Activated CD8-positive, alpha-beta memory T cell treated with anti-CD3 and anti-CD28 coated beads, Interleukin-2, amount 50 U/mL, for 1 hour (primary cell): ENCODE data around the gene ENDOV.

Source experiments
- DNase-seq: peaks from one replicate; pipeline ENCODE4 v3.0.0-alpha.2; 2020; ENCODE audit errors: extremely low read depth

ENDOV gene

DNA sequence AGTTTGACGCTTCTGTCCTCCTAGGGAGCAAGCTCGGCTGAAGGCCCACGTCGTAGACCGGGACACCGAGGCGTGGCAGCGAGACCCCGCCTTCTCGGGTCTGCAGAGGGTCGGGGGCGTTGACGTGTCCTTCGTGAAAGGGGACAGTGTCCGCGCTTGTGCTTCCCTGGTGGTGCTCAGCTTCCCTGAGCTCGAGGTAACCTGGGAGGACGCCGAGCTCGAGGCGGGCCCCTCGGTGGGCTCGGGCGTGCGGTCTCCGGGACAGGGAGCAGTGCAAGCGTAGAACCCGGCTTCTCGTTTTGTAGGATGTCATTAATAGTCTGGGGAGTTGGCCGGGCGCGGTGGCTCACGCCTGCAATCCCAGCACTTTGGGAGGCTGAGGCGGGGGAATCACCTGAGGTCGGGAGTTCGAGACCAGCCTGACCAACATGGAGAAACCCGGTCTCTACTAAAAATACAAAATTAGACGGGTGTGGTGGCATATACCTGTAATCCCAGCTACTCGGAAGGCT lies 715 bp downstream of the ENDOV start:
- no peak for DNase-seq

DNA sequence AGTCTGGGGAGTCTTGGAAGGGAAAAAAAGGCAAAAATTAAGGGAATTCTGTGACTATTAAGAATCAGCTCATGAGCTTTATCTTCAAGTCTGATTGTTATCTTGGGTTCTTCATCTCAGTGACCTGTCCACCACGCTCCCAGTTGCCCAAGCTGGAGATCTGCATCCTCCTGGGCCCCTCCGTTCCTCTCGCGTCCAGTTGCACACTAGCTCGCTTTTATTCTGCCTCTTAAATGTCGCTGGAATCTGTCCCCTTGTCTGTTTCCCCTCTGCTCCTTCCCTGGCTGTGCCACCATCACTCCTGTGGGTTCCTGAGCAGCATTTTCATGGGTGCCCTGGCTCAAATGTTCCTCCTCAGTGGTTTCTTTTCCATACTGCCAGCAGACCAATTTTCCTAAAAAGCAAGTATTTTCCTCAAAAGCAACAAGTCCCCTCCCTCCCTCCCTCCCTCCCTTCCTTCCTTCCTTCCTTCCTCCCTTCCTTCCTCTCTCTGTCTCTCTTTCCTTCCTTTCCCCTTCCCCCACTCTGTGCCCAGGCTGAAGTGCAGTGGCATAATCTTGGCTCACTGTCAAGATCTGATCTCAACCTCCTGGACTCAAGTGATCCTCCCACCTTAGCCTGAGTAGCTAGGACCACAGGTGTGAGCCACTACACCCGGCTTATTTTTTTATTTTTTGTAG lies 1.4 kb downstream of the ENDOV start:
- DNase-seq, result no peak

DNA sequence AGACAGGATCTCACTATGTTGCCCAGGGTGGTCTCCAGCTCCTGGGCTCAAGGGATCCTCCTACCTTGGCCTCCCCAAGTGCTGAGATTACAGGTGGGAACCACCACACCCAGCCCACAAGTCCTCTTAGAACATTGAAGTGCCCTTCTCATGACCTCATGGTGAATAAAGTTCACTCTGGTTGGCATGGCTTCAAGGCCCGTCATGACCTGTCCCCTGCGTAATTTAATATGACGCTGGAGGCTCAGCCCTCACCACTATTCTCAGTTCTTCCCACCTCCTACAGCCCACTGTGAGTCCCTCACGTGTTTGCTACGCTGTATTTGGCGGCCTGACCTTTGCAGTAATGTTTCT lies 1.9 kb downstream of the ENDOV start:
- DNase-seq, result no peak

DNA sequence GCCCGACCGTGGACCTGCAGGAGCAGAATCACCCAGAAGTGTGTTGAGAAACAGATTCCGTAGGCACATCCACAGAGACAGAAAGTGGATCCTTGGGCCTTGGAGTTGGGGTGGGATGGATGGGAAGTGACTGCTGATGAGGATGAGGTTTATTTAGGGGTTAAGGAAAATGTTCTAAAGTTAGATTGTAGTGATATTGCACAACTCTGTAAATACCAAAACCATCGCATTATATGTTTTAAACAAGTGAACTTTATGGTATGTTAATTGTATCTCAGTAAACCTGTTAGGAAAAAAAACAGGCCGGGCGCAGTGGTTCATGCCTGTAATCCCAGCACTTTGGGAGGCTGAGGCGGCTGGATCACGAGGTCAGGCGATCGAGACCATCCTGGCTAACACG lies 3.6 kb downstream of the ENDOV start:
- DNase-seq, result no peak

DNA sequence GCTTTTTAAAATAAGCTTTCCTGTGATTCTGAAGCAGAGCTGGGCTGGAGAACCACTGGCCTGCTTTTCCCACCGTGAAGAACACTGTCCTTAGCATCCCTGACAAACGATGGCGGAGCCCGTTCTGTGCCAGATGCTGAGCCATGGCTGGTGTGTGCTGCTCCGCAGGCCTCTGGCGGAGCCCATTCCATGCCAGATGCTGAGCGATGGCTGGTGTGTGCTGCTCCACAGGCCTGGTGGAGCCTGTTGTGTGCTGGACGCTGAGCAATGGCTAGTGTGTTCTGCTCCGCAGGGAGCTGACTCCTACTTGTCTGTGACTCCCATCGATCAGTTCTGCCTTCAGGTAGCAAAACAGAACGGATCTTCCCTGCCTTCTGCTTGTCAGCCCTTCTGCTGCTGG lies 4.3 kb downstream of the ENDOV start:
- no peak for DNase-seq

DNA sequence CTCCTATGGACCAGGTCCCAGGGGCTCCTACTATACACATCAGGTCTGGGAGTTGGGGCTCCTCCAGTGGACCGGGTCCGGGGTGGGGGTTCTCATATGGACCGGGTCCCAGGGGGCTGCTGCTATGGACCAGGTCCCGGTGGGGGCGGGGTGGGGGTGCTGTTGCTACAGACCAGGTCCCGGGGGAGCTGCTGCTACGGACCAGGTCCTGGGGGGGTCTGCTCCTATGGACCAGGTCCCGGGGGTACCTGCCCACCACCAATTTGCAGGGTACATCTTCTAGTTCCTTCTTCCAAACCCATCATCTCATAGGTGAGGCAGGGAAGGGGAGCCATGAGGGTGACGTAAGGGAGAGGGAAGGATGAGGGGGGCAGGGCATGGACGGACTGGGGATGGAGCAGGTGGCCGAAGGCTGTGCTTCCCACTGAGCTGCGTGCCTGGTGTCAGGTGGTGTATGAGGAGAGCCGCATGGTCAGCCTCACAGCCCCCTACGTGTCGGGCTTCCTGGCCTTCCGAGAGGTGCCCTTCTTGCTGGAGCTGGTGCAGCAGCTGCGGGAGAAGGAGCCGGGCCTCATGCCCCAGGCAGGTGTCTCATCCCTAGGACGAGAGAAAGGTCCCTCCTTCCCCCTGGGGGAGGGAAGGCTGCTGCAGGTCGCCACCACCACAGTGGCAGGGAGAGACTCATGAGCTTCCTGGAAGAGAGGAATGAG lies 6.6 kb downstream of the ENDOV start:
- DNase-seq, result no peak

DNA sequence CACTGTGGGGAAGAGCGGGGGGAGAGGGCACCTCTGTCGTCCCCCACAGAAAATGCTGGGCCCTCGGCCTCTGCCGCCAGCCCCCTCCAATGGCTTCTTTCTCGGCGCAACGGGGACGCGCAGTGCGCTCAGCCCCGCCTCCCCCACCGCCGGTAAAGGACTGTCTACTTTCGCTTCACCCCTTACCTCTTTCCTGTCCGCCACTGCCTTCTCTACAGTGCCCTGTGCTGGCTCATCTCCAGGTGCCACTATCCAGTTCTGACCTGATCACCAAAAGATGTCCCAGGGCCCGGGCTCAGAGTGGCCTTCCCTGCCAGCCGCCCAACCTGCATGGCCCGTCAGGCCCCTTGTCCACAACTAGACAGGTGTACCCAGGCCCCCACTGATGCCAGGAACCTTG lies 7.3 kb downstream of the ENDOV start:
- no peak for DNase-seq

DNA sequence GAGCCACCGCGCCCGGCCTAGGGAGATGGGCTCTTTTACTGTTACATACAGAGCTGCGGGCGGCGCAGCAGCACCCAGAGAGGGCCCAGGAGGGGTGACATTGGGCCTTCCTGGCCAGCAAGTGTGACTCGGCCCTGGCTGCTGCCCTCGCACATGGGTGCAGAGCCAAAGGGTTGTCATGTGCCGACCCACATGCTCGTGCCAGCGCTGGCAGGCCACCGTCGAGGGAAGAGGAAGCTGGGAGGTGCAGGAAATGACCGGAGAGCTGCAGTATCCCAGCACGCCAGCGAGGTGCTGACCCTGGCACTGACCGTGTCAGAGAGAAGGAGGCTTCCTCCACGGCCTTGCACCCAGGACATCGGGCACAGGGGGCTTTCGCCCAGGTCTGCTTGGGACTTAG lies 8.0 kb downstream of the ENDOV start:
- DNase-seq, result no peak

DNA sequence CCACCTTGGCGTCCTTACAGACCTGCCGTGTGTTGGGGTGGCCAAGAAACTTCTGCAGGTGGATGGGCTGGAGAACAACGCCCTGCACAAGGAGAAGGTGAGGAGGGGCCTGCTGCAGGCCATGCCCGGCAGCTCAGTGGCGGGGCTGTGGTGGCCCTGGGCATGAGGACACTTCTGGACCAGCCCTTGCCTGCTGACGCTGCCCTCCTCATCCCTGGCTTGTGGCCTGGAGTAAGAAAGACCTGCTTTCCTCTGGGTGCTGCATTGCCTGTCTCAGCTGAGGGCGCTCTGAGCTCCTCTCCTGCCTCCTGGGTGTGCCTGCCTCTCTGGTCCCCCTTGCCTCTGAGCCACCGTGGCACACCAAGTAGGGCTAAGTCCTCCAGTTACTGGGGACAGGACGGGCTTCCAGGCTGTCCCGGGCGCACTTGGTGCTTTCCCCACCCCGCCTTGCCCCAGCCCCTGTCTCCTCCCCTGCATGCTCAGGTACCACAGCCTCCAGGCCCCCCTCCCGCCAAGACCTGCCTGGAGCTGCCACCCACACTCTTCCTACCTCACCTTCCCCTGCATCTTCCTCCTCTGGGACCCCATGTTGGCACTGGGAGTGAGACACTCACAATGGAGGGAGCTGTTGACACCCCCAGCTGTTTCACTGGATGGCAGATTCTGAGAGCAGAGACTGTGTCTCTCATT lies 8.7 kb downstream of the ENDOV start:
- DNase-seq, result no peak

DNA sequence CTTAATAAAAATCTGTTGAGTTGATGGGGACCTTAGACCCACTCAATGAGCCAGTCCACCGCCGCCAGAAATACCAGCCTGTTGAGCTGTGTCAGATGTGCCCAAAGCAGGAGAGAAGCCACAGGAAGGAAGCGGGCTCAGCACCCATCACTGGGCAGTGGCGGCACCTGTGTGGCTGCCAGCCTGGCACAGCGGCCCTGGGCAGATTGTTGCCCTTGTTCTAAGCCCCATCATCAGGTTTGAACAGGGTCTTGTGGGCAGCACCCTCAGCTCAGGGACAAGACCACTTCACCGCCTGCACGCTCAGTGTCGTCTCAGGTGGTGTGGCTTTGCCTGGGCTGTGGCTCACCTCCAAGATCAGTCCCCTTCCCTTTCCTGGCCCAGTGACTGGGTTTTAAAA lies 9.3 kb downstream of the ENDOV start:
- DNase-seq, result no peak

DNA sequence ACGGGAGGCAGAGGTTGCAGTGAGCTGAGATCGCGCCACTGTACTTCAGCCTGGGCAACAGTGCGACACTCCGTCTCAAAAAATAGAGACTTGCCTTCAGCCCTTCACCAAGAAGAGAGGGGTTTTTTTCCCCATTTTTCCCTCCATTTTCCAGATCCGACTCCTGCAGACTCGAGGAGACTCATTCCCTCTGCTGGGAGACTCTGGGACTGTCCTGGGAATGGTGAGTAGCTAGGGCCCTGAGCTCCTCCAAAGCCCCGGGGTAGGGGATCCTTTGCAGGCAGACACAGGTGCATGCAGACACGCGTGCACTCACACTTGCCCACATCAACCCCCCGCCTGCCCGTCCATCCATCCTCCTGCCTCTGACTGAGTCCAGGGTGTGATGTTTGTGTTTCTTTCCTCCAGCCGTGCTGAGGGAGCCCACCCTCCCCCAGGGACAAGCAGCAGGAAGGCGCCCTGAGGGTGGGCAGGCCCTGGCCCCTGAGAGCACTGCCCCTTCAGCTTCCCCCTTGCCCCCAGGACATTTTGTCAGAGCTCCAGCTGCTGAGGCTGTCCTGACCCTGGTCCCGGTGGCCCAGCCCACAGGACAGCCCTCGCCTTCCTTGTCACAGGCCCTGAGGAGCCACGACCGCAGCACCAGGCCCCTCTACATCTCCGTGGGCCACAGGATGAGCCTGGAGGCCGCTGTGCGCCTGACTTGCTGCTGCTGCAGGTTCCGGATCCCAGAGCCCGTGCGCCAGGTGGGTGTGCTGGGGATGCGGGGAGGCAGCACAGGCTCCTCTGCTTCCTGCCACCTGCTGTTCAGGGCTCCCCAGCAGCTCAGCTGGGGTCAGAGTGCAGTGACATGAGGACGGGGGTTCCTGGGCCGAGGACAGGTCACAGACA lies 10.2 kb downstream of the ENDOV start:
- no peak for DNase-seq

DNA sequence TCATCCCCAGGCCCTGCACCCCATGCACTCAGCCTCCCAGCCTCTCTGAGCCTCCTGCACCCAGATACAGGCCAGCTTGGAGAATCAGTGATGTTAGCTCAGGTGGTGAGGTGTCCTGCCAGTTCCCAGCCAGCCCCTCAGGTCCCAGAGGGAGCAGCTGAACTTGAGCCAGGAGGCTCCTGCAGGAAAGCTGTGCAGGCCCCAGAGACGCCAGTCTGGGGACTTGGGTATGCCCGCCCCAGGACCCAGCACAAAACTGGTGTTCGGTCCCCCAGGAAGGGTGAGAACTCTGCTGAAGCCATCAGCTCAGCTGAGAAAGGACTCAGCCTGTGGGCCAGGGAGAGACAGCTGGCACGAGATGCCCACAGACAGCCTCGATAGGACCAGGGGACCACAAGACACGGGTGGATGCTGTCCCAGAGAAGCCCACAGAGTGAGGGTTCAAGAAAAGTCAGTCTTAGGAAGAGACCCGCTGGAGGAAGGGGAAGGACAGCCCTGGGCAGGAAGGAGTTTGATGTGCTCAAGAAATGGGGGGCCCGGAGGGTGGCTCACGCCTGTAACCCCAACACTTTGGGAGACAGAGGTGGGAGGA lies 11.0 kb downstream of the ENDOV start:
- DNase-seq, result no peak

DNA sequence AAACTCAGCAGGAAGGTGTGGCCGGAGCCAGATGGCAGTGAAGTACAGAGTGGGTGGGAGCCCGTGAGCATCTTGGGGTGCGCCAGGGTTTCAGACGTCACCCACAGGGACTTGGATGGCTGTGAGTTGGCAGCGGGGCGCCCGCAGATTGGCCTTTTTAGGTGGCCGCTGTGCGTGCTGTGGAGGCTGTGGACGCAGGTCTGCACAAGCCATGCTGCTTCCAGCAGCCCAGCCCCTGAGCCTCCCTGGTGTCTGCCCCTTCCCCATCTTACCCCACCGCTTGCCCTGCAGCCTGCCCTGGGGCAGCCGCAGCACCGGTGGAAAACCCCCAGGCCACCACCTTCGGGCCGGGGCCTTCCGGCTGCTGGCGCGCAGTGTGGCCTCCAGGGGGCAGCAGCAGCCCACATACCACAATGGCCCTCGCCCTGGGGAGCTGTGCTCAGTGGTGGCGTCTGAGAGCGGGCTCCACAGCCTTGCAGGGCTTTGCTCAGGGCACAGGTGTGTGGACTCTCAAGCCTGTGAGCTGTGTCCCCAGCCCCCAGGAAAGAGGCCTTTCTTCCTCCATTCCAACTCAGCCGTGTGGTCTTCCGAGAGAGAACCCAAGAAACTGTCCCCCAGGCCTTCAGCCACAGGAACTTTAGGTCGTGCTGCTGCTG lies 11.8 kb downstream of the ENDOV start:
- DNase-seq, result peak; percentile 61

DNA sequence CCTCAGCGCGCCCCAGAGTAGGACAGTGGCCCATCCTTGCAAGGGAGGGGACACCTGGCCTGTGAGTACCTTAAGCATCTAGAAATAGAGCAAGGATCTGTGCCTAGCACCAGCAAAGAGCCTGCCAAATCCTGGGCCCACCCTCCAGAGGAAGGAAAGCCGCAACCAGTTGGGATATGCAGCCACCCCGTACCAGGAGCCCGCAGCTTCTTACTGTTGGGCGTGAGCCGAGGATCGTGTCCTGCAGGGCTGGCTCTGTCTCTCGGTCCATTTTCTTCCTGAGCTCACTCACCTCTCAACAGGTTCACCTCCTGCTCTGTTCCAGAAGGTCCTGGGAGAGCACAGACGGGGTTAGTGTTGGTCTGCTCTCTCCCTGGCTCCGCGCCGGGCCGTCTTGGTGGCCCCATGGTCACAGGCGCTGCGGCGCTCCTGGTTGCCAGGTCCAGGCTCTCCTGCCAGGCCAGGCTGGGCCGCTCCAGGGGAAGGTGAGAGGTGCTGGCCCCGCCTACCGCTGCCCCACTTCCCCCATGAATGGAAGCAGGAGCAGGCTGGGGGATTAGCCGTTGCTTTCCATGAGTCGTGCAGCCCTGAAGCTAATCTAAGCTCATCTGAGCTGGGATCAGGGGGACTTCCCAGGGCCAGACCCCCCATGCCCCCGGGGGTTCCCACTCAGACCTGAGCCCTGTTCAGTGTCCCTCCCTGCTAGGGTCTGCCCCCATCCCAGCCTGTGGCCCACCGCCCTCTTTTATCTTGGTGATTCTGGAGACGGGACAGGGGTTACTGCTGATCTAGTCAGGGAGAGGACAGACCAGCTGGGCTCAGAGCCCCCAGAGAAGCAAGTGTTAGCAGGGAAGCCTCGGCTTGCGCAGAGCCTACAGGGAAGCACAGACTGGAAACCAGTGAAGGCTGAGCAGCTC lies 12.7 kb downstream of the ENDOV start:
- no peak for DNase-seq

DNA sequence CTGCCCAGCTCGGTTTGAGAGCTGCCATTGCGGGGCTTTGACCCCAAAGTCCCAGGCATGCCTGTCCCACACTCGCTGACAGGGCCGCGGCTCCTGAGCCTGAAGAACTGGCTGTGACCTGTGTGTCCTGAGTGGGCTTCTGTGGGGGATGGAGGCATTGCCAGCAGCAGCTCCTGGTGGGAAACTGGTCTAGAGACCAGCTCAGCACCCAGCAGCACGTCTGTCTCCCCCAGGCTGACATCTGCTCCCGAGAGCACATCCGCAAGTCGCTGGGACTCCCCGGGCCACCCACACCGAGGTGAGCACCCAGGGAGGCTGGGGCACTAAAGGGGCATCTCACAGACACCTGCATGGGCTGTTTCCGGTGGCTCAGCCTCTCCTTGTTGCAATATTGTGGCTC lies 13.4 kb downstream of the ENDOV start:
- no peak for DNase-seq

DNA sequence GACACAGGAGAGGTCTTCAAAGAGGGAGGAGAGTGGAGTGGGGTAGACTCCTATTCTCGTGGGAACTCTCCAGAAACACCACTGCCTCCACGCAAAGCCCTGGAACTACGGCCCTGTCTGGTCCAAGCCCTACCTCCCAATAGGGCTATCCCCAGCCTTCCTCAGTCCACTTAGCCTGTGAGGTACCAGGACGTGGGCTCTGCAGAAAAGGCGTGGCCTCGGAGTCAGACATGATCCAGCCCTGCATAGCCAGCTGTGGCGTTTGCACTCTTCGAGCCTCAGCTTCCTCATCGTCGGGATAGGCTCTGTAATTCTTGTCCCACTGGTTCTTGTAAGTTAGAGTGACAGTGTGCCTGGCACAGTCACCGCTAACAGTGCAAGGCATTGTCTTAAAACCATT lies 13.8 kb downstream of the ENDOV start:
- DNase-seq, result no peak

DNA sequence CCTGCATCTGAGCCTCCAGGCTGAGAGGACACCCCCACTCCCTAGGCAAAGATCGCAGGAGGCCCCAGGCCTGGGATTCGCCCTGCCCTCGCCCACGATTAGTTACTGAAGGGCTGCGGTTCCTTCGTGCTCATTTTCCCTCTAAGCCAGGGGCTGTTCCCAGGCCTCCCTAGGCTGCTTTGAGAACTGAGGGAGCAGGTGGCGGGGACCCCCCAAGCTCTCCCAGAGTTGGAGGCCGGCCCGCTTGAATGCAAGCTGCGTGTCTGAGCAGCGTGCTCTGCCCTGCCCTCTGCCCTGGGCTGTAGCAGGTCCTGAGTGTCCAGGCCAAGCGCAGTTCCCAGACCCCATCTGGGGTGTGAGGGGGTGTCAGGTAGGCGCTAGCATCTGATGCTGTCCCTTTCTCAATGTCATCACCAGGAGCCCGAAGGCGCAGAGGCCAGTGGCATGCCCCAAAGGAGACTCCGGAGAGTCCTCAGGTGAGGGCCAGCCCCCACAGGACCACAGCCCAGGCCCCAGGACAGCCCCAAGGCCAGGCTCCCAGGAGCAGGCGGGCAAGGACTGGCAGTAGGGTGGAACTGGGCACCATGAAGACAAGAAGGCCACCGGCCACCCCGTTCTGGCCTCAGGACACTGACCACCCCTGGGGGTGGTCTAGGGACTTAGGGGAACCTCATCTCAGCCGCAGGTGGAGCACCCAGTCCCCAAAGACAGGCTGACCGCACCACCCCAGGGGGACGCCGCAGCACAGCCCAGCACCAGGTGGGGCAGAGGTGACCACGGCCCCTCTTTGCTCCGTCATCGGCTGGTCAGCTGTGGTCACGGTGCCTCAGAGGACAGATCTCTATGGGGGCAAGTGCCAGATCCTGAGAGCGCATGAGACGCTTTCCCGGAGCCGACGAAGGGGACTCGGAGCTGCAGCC lies 14.6 kb downstream of the ENDOV start:
- DNase-seq, result no peak

DNA sequence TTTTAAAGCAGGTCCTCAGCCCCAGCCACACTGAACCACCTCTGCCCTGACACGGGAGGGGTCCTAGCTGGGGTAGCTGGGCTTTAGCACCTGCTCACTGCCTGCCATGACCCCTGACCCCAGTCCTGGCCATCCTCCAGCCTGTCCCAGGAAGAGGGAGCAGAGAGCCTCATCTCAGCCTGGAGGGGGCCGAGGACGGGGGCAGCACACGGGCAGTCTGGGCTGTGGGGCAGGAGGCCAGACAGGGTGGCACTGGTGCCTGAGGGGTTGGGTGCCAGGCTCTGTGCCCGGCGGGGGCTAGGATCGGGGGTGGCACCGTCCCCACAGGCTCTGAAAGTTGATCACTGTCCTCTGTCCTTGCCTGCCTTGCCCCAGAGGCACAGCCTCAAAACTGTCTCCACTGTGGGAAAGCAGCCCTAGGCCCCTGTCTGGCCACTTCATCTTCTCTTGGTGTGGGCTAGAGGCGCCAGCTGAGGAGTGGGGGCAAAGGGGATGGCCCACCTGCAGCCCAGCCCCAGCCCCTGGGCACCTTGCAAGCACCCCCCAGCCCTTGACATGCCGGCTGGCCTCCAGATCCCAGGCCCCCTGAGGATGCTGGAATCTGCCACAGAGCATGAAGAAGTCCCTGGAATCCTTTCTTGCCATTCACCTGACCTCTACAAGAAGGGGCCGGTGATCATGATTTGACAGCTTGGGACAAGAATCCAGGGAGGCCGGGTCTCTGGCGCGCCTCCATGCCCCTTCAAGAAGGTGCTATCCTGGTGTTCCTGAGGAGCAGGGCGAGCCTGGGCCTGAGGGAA lies 15.7 kb downstream of the ENDOV start:
- DNase-seq, result no peak
